Transverse colon (tissue), 4 donors: ENCODE measurements around the gene ATP6V1B1. TPM values are rescaled to one million over a fixed set of nuclear protein-coding genes. Genes with fewer than 3 reads are reported as not detected.

ENCODE experiments used
- DNase-seq: peaks from one replicate; pipeline ENCODE4 v3.0.0-alpha.2; 2019
- H3K27ac ChIP-seq, 4 donors: fragments of 200-600 bp; sonication (generic); 2 replicates each; pipeline ENCODE4 v1.5.1; 2016 to 2018; ENCODE audit warnings: inconsistent platforms in 4 of 4
- H3K27me3 ChIP-seq: fragments of 200-600 bp; sonication (generic); 2 replicates; pipeline ENCODE4 v1.5.1; 2017; ENCODE audit warnings: inconsistent platforms
- H3K36me3 ChIP-seq, 4 donors: fragments of 200-600 bp; sonication (generic); 2 replicates each; pipeline ENCODE4 v1.5.1; 2017 to 2019; ENCODE audit warnings: inconsistent platforms in 4 of 4
- H3K4me1 ChIP-seq, 4 donors: fragments of 200-600 bp; sonication (generic); 2 replicates each; pipeline ENCODE4 v1.5.1; 2017 to 2020; ENCODE audit warnings: inconsistent platforms in 4 of 4
- H3K4me3 ChIP-seq, 4 donors: fragments of 200-600 bp; sonication (generic); 1 replicate in 1 of 4; 2 replicates in 3 of 4; pipeline versions ENCODE4 v1.5.1 to v1.6.1; 2017 to 2019; ENCODE audit warnings: inconsistent platforms in 4 of 4
- H3K9me3 ChIP-seq, 2 donors: fragments of 200-600 bp; sonication (generic); 2 replicates each; pipeline ENCODE4 v1.5.1; 2017 to 2019; ENCODE audit warnings: inconsistent platforms in 2 of 2
- EP300 ChIP-seq: sonication (generic); formaldehyde crosslinking; IDR thresholded peaks from one replicate; pipeline ENCODE4 v1.6.1; 2017; ENCODE audit warnings: antibody characterized with exemption, low read depth
- POLR2A ChIP-seq: fragments of 450-650 bp; IDR thresholded peaks from one replicate; pipeline ENCODE4 v1.6.1; 2016; ENCODE audit warnings: antibody characterized with exemption, mild to moderate bottlenecking, moderate library complexity
- POLR2AphosphoS5 ChIP-seq, 3 donors: sonication (generic); formaldehyde crosslinking; IDR thresholded peaks; one replicate each; pipeline ENCODE4 v1.6.1; 2016; ENCODE audit warnings: antibody characterized with exemption in 3 of 3
- WGBS, 2 donors: methylation state at CpG; one replicate each; pipeline ENCODE4 v1.1.5; 2018; ENCODE audit warnings: low coverage in 1 of 2; 5-methylcytosine and 5-hydroxymethylcytosine counted together
- in situ Hi-C, 4 donors: fragments of 200-750 bp; cut with MboI; loops; one replicate each; pipeline versions ENCODE4 v1.15.0 to v1.15.1; 2017; ENCODE audit warnings: low sequenced_read_pairs in 3 of 4, low pct_ligation_motif_present in 1 of 4, low pct_unique_long_range_greater_than_20kb in 1 of 4
- intact Hi-C: fragments of 100-400 bp; cut with DNase I; formaldehyde crosslinking; loops from one replicate; pipeline ENCODE4 v1.15.1; 2023; ENCODE audit warnings: low total_unique reads
- total RNA-seq, 4 donors: library from RNA; depleted of rRNA; stranded (reverse); fragments of >200 nt; gene quantifications; one replicate each; pipeline ENCODE4 v1.1.0, GENCODE V29; 2016
- TF ChIP-seq, protein P1 (sequence below), 5 experiments: fragments of 200-600 bp in 3 of 5; fragments of 450-650 bp in 2 of 5; sonication (generic) in 3 of 5; IDR thresholded peaks; 1 replicate in 2 of 5; 2 replicates in 3 of 5; pipeline ENCODE4 v1.5.1; 2016 to 2017; ENCODE audit warnings: antibody characterized with exemption in 5 of 5, inconsistent platforms in 3 of 5, mild to moderate bottlenecking in 2 of 5, moderate library complexity in 1 of 5

Gene ATP6V1B1
- total RNA-seq, 4 donors from 2014 or later: not detected

GRCh38 chr2:70931376-70932000, 4.2 kb upstream of the ATP6V1B1 start:
- Histone ChIP-seq H3K27ac (no peak overlapping the region), H3K9me3 (no peaks in the 10 kb centered on the region), H3K4me3 (no peak overlapping the region), H3K36me3 (no peaks in the 10 kb centered on the region), H3K4me1 (no peaks in the 10 kb centered on the region), H3K27me3 (no peaks in the 10 kb centered on the region)
- no peak for DNase-seq
- in situ Hi-C loops: loop anchor here in 3 of 4 donors (25.0 kb wide), 1 partner anchor 619 kb away; the partner anchor contains the start of gene FAM136A (in 3 of the 3)
- WGBS, 2 donors: 69% methylated on average over 8 of the region's 9 CpGs; no CpG with 5 or more reads in 1 of the 2 donors
- intact Hi-C loops: no loop called here
- TF ChIP-seq EP300 (no peak), POLR2A (no peak), POLR2AphosphoS5 (IDR thresholded peaks at IDR 0.05) (no peak)
- TF ChIP-seq, protein P1, sequence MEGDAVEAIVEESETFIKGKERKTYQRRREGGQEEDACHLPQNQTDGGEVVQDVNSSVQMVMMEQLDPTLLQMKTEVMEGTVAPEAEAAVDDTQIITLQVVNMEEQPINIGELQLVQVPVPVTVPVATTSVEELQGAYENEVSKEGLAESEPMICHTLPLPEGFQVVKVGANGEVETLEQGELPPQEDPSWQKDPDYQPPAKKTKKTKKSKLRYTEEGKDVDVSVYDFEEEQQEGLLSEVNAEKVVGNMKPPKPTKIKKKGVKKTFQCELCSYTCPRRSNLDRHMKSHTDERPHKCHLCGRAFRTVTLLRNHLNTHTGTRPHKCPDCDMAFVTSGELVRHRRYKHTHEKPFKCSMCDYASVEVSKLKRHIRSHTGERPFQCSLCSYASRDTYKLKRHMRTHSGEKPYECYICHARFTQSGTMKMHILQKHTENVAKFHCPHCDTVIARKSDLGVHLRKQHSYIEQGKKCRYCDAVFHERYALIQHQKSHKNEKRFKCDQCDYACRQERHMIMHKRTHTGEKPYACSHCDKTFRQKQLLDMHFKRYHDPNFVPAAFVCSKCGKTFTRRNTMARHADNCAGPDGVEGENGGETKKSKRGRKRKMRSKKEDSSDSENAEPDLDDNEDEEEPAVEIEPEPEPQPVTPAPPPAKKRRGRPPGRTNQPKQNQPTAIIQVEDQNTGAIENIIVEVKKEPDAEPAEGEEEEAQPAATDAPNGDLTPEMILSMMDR (IDR thresholded peaks at IDR 0.05): no peak

- intact Hi-C loops: no loop called here
- Histone ChIP-seq H3K27ac (no peak overlapping the region), H3K4me1 (no peaks in the 10 kb centered on the region), H3K9me3 (no peaks in the 10 kb centered on the region), H3K36me3 (no peaks in the 10 kb centered on the region), H3K27me3 (no peaks in the 10 kb centered on the region), H3K4me3 (no peak overlapping the region)
- 95% methylated on average over 21 of the region's 21 CpGs; no CpG with 5 or more reads in 1 of the 2 donors for WGBS, 2 donors
- in situ Hi-C loops: loop anchor here in 3 of 4 donors (25.0 kb wide), 1 partner anchor 620 kb away; the partner anchor contains the start of gene FAM136A (in 3 of the 3)
- TF ChIP-seq, protein P1 (IDR thresholded peaks at IDR 0.05): no peak
- TF ChIP-seq POLR2AphosphoS5 (IDR thresholded peaks at IDR 0.05): no peak
- no peak for TF ChIP-seq EP300
- no peak for TF ChIP-seq POLR2A
- DNase-seq: no peak
These were observed 3.0 kb upstream of the ATP6V1B1 start for GRCh38 chr2:70932631-70933230.

- Histone ChIP-seq H3K27ac (no peak overlapping the region), H3K27me3 (peaks cover 10% of the 10 kb centered on the region), H3K36me3 (no peaks in the 10 kb centered on the region), H3K4me3 (no peak overlapping the region), H3K4me1 (no peaks in the 10 kb centered on the region), H3K9me3 (no peaks in the 10 kb centered on the region)
- intact Hi-C loops (no loop called here), in situ Hi-C loops (loop anchor here in 3 of 4 donors (25.0 kb wide), 1 partner anchor 623 kb away; the partner anchor contains the start of gene FAM136A (in 3 of the 3))
- no peak for DNase-seq
- TF ChIP-seq POLR2A (no peak), EP300 (no peak), POLR2AphosphoS5 (IDR thresholded peaks at IDR 0.05) (no peak)
- TF ChIP-seq, protein P1 (IDR thresholded peaks at IDR 0.05): no peak
- WGBS, 2 donors: 65% methylated on average over 1 of the region's 1 CpG; no CpG with 5 or more reads in 1 of the 2 donors
These were observed 719 bp upstream of the ATP6V1B1 start for GRCh38 chr2:70934981-70935380.

DNA sequence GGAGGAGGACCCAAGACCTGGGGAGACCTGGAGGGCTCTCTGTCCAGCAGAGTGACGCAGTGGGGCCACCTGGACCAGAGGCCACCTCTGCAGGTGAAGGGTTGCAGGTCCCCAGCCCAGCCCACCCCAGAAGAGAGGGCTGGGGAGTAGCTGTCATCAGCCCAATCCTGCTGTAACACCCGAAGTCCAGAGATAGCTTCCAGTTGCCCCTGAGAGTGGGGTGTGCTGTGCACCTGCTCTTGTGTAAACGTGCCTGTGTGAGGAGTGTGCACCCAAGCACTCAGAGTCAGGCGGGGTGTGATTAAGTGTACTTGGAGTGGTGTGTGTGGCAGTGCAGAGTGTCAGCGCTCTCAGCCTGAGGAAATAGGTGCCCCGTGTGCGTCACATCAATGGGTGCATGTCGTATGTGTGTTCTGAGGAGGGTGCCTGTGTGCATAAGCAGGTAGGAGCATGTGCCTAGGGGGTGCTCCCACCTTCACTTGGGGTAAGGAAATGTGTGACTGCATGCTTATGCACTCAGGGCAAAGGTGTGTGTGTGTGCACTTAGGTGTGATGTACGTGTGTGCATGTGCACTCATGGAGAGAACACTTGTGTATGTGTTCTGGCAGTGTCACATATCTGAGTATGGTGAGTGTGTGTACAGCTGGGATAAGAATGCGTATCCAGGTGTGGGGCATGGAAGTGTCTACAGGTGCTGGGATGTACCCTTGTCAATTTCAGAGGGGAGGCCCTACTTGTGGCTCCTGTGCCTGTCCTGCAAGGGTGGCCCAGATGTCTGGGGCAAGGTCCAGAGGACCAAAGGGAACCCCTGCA, 672 bp downstream of the ATP6V1B1 start:
- Histone ChIP-seq H3K27me3 (peaks cover 10% of the 10 kb centered on the region), H3K4me1 (no peaks in the 10 kb centered on the region), H3K27ac (no peak overlapping the region), H3K4me3 (no peak overlapping the region), H3K9me3 (no peaks in the 10 kb centered on the region), H3K36me3 (no peaks in the 10 kb centered on the region)
- in situ Hi-C loops: loop anchor here in 3 of 4 donors (25.0 kb wide), 1 partner anchor 624 kb away; the partner anchor contains the start of gene FAM136A (in 3 of the 3)
- no peak for DNase-seq
- intact Hi-C loops: no loop called here
- TF ChIP-seq EP300 (no peak), POLR2A (no peak), POLR2AphosphoS5 (IDR thresholded peaks at IDR 0.05) (no peak)
- TF ChIP-seq, protein P1 (IDR thresholded peaks at IDR 0.05): no peak
- 60% methylated on average over 10 of the region's 10 CpGs; no CpG with 5 or more reads in 1 of the 2 donors for WGBS, 2 donors
